ENCODE data around the gene MFAP2.

The MFAP2 gene

GRCh38 chr1:16926491-16927073 lies 53.8 kb downstream of the MFAP2 start:
- DNase-seq = no peak

DNA sequence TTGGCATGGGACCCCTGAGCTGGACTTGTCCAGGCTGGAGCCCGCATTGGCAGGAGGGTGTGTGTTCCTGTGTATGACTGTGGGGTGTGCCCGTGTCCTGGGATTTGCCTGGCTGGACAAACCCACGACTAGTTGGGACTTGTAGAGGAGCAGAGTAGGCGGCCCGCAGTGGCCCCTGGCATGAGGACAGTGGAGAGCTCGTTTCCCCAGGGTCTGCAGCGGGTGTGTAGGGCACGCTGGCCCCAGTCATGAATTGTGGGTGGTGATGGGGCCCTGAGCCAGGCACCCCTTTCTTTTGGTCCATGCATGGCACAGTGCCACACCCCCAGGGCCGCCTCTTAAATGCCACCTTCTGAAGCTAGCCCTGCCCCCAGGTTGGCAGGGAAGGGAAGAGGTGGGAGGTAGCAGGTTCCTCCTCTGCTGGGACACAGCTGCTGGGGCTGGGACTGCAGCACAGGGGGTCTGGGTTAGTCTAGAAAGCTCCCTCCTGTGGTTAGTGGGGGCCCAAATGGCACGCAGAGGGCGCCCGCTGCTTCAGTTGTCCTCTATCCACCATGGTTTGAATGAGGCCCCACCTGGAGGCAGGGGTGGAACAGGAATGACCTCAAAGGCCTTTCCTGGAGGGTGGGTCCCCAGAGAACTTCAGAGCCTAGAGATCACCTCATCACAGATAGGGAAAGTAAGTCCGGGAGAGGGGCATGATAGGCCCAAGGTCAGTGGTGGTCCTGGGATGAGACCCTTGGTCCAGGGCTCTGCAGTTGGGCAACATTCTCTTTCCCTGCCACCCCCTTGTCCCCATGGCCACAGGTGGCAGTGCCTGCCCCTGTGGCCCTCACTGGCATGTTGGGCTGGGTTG lies 54.6 kb downstream of the MFAP2 start:
- no peak for DNase-seq

- no peak for DNase-seq
Measured at GRCh38 chr1:16924919-16925477, 55.4 kb downstream of the MFAP2 start.

Measured in stimulated activated CD4-positive, alpha-beta T cell treated with anti-CD3 and anti-CD28 coated beads, Interleukin-12 subunit alpha, Interleukin-12 subunit beta, amount 100 ng/mL, for 4 hours (primary cell).